GM12874 (cell line): ENCODE data around the gene KIF26B.

Source experiments
- CTCF ChIP-seq: IDR thresholded peaks from 2 replicates; pipeline ENCODE4 v1.5.1; 2011; ENCODE audit warnings: low read depth, mild to moderate bottlenecking, control low read depth, low read length, moderate library complexity; ENCODE audit not compliant: insufficient read depth

Gene KIF26B

GRCh38 chr1:245649666-245650065 lies 494.9 kb downstream of the KIF26B start:
- no peak for TF ChIP-seq CTCF

GRCh38 chr1:245650441-245650960 lies 495.7 kb downstream of the KIF26B start:
- no peak for TF ChIP-seq CTCF

- TF ChIP-seq CTCF, result no peak
These were observed 496.3 kb downstream of the KIF26B start for GRCh38 chr1:245651093-245651492.

- TF ChIP-seq CTCF, result no peak
These were observed 497.3 kb downstream of the KIF26B start for GRCh38 chr1:245652116-245652515.

- no peak for TF ChIP-seq CTCF
These were observed 498.1 kb downstream of the KIF26B start for GRCh38 chr1:245652660-245653427.

GRCh38 chr1:245654460-245655050 lies 499.8 kb downstream of the KIF26B start:
- no peak for TF ChIP-seq CTCF

GRCh38 chr1:245656189-245656717 lies 501.5 kb downstream of the KIF26B start:
- TF ChIP-seq CTCF, result no peak
